HepG2 (cell line): Measurements from ENCODE around the gene MAMSTR. TPM values are rescaled to one million over a fixed set of nuclear protein-coding genes. Genes with fewer than 3 reads are reported as not detected.

Experiments used
- ATF1 ChIP-seq: IDR thresholded peaks from 2 replicates; pipeline ENCODE4 v1.6.1; 2016; ENCODE audit warnings: mild to moderate bottlenecking, control low read depth
- FOXA3 ChIP-seq: IDR thresholded peaks from 2 replicates; pipeline ENCODE4 v1.6.1; 2016; ENCODE audit warnings: missing genetic modification reagents, missing compliant biosample characterization
- HNF1A ChIP-seq, 2 experiments: sonication (generic) in 1 of 2; formaldehyde crosslinking in 1 of 2; IDR thresholded peaks; 2 replicates each; pipeline versions ENCODE4 v1.4.0 to v1.6.1; 2016 to 2020; ENCODE audit warnings: borderline replicate concordance in 1 of 2, low read depth in 1 of 2, mild to moderate bottlenecking in 1 of 2, missing genetic modification reagents in 1 of 2
- MBD4 ChIP-seq: IDR thresholded peaks from 2 replicates; pipeline ENCODE4 v1.6.1; 2012; ENCODE audit warnings: low read length, inconsistent platforms, borderline replicate concordance
- RARA ChIP-seq: IDR thresholded peaks from 2 replicates; pipeline ENCODE4 v1.6.1; 2016; ENCODE audit warnings: missing genetic modification reagents, missing compliant biosample characterization
- RXRA ChIP-seq: sonication (generic); formaldehyde crosslinking; IDR thresholded peaks from 2 replicates; pipeline ENCODE4 v1.5.1; 2020; ENCODE audit warnings: missing genetic modification reagents
- SOX5 ChIP-seq: IDR thresholded peaks from 2 replicates; pipeline ENCODE4 v1.6.1; 2016; ENCODE audit warnings: borderline replicate concordance
- TBX2 ChIP-seq: sonication (generic); formaldehyde crosslinking; IDR thresholded peaks from 2 replicates; pipeline ENCODE4 v1.5.0; 2020; ENCODE audit warnings: missing genetic modification reagents, mild to moderate bottlenecking, borderline replicate concordance
- ZBTB40 ChIP-seq, 2 experiments: fragments of 450-650 bp in 1 of 2; sonication (generic) in 1 of 2; formaldehyde crosslinking in 1 of 2; IDR thresholded peaks; 2 replicates each; pipeline versions ENCODE4 v1.6.1 to v1.8.0; 2016 to 2022; ENCODE audit warnings: antibody characterized with exemption in 1 of 2, mild to moderate bottlenecking in 1 of 2, missing genetic modification reagents in 1 of 2
- ZNF180 ChIP-seq: sonication (generic); formaldehyde crosslinking; IDR thresholded peaks from 2 replicates; pipeline ENCODE4 v1.4.0; 2020; ENCODE audit warnings: low read depth, missing genetic modification reagents, borderline replicate concordance
- ZNF329 ChIP-seq: sonication (generic); formaldehyde crosslinking; IDR thresholded peaks from 2 replicates; pipeline ENCODE4 v1.9.0; 2021; ENCODE audit warnings: low read depth, mild to moderate bottlenecking, missing genetic modification reagents
- ZNF670 ChIP-seq: sonication (generic); formaldehyde crosslinking; IDR thresholded peaks from 2 replicates; pipeline ENCODE4 v1.8.0; 2022; ENCODE audit warnings: mild to moderate bottlenecking, missing genetic modification reagents, borderline replicate concordance
- ZSCAN5A ChIP-seq: sonication (generic); formaldehyde crosslinking; IDR thresholded peaks from 2 replicates; pipeline ENCODE4 v1.8.0; 2022; ENCODE audit warnings: mild to moderate bottlenecking, missing genetic modification reagents, borderline replicate concordance
- polyA plus RNA-seq, 8 experiments: library from polyadenylated mRNA; depleted of rRNA in 3 of 8; stranded (reverse) in 7 of 8; unstranded in 1 of 8; fragments of >200 nt; fragmentation: Illumina TruSeq in 4 of 8; extraction: Trizol in 4 of 8; gene quantifications; 2 replicates each; pipeline versions ENCODE4 v1.2.1 to v1.2.3, GENCODE V29; 2011 to 2016; ENCODE audit warnings: low read depth in 4 of 8, missing spikeins in 1 of 8, mixed read lengths in 1 of 8; ENCODE audit not compliant: insufficient read depth in 1 of 8
- total RNA-seq, 5 experiments: library from RNA; depleted of rRNA; stranded (reverse); fragments of >200 nt; fragmentation: Illumina TruSeq; extraction: Trizol; gene quantifications; 2 replicates each; pipeline ENCODE4 v1.2.3, GENCODE V29; 2016; ENCODE audit warnings: low read depth in 1 of 5

MAMSTR gene
- total and polyA plus RNA-seq, 2 of the 13 experiments (the other 11 are each of a cell fraction or from before 2014, with no cell fraction given): 2.2 to 2.4 TPM

GRCh38 chr19:48685583-48685982 is 33.9 kb downstream of the MAMSTR start (continued):
- TF ChIP-seq ZNF329: no peak
- TF ChIP-seq RXRA (CRISPR knock-in tag): peak; percentile 80
- TF ChIP-seq ZSCAN5A: no peak
- no peak for TF ChIP-seq TBX2 (CRISPR knock-in tag)
- TF ChIP-seq ZNF670 (CRISPR knock-in tag): no peak
- TF ChIP-seq FOXA3 (CRISPR knock-in tag): no peak; the same call in 1 of the 2 replicates
- peak; percentile 71; the same call in 1 of the 2 replicates for TF ChIP-seq SOX5 (CRISPR knock-in tag)
- TF ChIP-seq ZNF180: no peak
- TF ChIP-seq ATF1 (CRISPR knock-in tag): no peak
- TF ChIP-seq RARA (CRISPR knock-in tag): peak; percentile 71
- no peak for TF ChIP-seq MBD4
- TF ChIP-seq HNF1A (IDR thresholded peaks at IDR 0.05; ENCODE audit: low read depth): no peak
- no peak for TF ChIP-seq HNF1A (CRISPR knock-in tag; IDR thresholded peaks at IDR 0.05; ENCODE audit: borderline replicate concordance)
- no peak for TF ChIP-seq ZBTB40 (IDR thresholded peaks at IDR 0.05)
- TF ChIP-seq ZBTB40 (CRISPR knock-in tag; IDR thresholded peaks at IDR 0.05): no peak
